HG03196 (cell line): ENCODE measurements around the gene GATA5.

Experiments
- ATAC-seq: cut with Tn5 transposase; IDR thresholded peaks from one replicate; pipeline ENCODE4 v1.9.1; 2021; ENCODE audit not compliant: unreplicated experiment

The GATA5 gene

DNA sequence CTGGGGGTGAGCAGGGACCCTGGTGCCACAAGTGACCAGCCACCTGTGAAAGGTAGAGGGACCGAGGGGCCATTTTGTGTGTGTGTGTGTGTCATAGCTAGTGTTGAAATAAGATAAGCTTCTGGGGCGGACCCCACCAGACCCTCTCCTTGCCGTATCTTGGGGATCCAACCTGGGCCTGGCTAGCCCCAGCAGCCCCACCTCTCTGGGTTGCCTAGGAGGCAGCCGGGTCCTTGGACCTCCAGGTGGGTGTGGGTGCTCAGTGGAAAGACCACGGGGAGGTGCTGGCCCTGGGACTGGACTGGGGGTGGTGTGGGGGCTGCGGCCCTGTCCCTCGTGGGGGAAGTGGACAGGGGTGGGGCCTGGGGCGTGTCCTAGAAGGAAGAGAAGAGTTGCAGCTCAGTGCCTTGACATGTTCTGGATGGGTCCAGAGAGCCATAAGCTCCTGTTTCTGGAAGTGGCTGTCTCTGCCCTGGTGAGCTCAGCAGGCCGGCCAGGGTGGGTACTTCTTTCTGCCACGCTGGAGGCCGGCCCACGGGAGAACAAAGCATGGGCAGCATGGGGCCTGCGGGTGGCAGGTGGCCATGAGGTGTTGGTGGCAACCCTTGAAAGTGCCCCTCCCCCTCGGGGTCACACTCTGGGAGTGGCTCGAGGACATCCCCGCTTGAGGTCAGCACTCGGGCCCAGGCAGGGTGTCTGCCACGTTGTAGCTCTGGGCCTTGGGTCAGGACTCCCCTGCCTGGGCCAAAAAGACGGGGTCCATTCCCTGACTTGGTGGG is 56.9 kb downstream of the GATA5 start:
- no peak for ATAC-seq

DNA sequence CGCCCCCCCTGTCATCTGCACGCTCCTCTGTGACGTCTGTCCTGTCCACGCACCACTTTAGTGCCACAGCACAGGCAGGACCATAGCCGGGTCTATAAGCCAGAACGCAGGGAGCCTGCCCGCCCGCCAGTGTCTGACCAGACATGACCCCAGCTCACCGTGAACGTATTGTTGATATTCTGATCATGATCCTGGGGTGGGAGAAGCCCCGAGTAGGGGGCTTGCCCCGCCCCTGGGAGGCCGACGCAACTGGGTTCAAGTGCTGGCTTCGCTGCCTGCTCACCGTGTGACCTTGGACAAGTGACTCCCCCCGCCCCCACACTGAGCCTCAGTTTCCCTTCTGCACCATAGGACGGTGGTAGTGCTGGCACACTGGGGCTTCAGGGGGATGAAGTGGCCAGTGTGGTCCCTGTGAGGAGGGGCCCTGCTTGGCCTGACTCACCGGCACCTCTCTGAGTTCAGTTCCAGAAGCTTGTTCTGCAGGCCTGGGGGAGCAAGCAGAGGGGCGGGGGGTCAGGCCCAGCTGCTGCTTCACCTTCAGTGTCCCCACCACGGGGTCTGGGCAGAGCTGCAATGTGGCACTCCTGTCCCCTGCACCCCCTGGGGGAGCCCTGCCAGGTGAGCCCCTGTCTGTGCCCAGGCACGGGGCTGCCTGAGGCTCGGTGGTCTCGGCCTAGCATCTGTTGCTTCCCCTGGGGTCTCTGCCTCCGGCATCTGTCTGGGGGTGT is 57.6 kb downstream of the GATA5 start:
- no peak for ATAC-seq

DNA sequence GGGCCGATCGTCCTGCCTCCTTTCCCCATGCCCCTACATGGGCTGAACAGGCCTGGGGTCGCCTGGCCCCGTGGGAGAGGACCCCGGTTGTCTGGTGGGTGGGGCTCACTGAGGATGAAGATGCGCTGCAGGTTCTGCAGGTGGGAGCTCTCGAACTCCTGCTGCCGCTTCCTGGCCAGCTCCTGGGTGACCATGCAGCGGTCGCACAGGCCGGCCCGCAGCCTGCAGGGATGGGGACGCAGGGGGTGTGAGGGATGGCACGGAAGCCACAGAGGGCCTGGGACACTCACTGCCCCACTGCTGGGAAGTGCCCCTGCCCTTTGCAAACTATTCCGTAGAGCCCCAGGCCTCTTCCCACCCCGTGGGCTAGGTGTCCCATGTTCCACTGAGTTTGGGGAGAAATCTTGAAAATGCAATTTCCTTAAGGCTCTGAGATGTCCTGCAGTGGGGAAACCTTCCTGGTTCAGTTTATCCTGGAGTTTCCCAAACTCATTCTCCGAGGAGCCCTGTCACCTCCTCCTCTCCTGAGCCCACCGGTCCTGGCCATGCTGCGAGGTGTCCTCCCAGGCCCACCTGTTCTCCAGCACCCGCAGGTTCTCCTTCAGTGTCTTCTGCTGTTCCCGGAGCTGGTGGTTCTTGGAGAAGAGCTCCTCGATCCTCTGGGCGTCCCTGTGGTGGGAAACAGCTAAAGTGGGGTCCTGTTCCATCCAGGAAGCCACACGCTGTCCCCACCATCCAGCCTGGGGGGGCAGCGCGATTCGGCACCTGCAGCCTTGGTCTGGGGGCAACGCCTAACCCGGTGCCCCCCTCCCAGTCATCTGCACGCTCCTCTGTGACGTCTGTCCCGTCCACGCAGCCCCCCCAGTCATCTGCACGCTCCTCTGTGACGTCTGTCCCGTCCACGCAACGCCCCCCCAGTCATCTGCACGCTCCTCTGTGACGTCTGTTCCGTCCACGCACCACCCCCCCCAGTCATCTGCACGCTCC is 58.9 kb downstream of the GATA5 start:
- no peak for ATAC-seq

DNA sequence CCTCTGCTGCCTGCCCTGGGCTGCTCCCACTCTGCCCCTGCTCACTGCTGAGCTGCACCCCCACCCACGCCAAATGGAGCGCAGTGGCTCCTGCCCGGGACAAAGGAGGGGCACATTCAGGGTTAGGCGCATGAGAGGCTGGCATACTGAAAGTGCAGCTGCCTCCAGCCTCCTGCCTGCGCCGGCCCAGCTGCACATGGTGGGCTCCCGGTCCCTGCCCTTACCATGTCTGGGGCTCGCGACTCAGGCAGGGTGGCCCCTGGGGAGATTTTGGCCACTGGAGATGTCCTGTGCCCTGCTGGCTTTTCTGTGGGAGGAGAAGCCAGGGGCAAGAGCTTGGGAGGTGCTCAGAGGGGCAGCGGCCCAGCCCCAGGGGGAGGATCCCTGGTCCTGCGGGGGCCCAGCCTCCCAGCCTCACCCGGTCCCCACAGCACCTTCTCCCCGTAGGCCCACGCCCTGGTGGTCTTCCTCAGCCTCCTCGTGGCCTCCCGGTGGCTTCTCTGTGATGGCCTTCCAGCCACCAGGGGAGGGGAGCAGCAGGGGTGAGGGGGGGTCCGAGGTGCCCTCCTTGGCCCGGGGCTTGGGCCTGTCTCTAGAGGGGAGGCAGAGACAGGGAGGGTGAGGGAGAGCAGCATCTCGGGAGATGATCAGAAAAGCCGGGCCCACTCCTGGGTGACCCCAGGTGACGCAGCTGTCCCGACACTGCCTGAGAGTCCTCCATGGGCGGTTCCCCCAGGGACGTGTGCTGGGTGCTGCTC is 60.3 kb downstream of the GATA5 start:
- ATAC-seq, result no peak

DNA sequence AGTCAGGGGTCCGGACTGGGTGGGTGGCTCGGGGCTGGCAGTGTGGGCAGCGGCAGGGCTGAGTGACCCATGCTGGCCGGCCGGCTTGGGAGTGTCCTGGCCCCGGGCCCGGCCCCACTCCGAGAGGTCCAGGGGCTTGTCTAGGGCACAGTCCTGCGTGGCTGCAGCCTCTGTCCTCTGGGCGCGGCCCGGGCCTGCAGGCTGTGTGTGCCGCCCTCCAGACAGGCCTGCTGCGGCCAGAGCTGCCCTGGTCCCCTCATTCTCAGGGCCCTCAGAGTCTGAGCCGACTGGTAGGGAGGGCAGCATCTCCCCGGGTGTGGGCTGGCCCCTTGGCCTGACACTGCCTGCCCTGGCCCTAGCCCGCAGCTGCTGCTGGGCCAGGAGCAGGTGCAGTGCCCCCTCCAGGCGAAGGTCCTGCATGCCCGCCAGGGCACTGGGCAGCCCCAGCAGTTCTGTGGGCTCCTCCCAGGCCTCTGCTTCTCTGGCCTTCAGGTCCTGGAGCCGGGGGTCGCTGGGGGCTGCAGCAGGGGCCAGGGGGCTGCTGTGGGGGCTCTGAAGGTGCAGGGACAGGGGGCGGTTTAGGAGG is 61.8 kb downstream of the GATA5 start:
- no peak for ATAC-seq
